Breast epithelium (tissue), 4 donors: ENCODE measurements around the gene ERF. TPM values are rescaled to one million over a fixed set of nuclear protein-coding genes. Genes with fewer than 3 reads are reported as not detected.

Source experiments
- DNase-seq, 2 donors: peaks; one replicate each; pipeline ENCODE4 v3.0.0-alpha.2; 2019; ENCODE audit warnings: low spot score in 2 of 2
- H3K27ac ChIP-seq, 2 donors: fragments of 200-600 bp; sonication (generic) in 1 of 2; one replicate each; pipeline ENCODE4 v1.5.1; 2016 to 2019; ENCODE audit warnings: mild to moderate bottlenecking in 1 of 2
- H3K27me3 ChIP-seq, 2 donors: fragments of 200-600 bp; sonication (generic) in 1 of 2; one replicate each; pipeline versions ENCODE4 v1.5.1 to v1.6.0; 2017 to 2019; ENCODE audit warnings: control low read depth in 1 of 2, mild to moderate bottlenecking in 1 of 2
- H3K36me3 ChIP-seq: fragments of 200-600 bp; one replicate; pipeline ENCODE4 v1.5.1; 2019
- H3K4me1 ChIP-seq, 2 donors: fragments of 200-600 bp; sonication (generic); one replicate each; pipeline ENCODE4 v1.5.1; 2016 to 2019; ENCODE audit warnings: control low read depth in 1 of 2
- H3K4me3 ChIP-seq, 3 donors: fragments of 200-600 bp; sonication (generic); 1 replicate in 2 of 3; 2 replicates in 1 of 3; pipeline ENCODE4 v1.5.1; 2016 to 2019; ENCODE audit warnings: mild to moderate bottlenecking in 3 of 3, moderate library complexity in 2 of 3
- H3K9me3 ChIP-seq, 2 donors: fragments of 200-600 bp; sonication (generic) in 1 of 2; one replicate each; pipeline ENCODE4 v1.5.1; 2016 to 2019; ENCODE audit warnings: control low read depth in 1 of 2
- CTCF ChIP-seq, 3 donors: fragments of 450-650 bp; IDR thresholded peaks; one replicate each; pipeline ENCODE4 v1.5.1; 2016 to 2017; ENCODE audit warnings: antibody characterized with exemption in 3 of 3, mild to moderate bottlenecking in 3 of 3, moderate library complexity in 3 of 3
- POLR2A ChIP-seq: fragments of 450-650 bp; IDR thresholded peaks from one replicate; pipeline ENCODE4 v1.6.1; 2016; ENCODE audit warnings: antibody characterized with exemption, mild to moderate bottlenecking, moderate library complexity
- POLR2AphosphoS5 ChIP-seq, 3 donors: sonication (generic); formaldehyde crosslinking; IDR thresholded peaks; one replicate each; pipeline ENCODE4 v1.6.1; 2017; ENCODE audit warnings: antibody characterized with exemption in 3 of 3
- intact Hi-C: fragments of 100-400 bp; cut with DNase I; formaldehyde crosslinking; loops from one replicate; pipeline ENCODE4 v1.15.1; 2023; ENCODE audit warnings: low total_unique reads
- total RNA-seq, 3 donors: library from RNA; depleted of rRNA; stranded (reverse); fragments of >200 nt; gene quantifications; one replicate each; pipeline ENCODE4 v1.1.0, GENCODE V29; 2016

Gene ERF
- total RNA-seq, 3 donors from 2014 or later: 11.4 to 38.6 (median 24.3) TPM

GRCh38 chr19:42275103-42275502 is 20.2 kb upstream of the ERF start:
- H3K27ac ChIP-seq: peak overlapping the region; percentile 69 to 97
- intact Hi-C loops: no loop called here
- H3K4me1 ChIP-seq: peaks cover 9 to 35% of the 10 kb centered on the region in 2 donors
- H3K27me3 ChIP-seq: no peaks in the 10 kb centered on the region
- H3K4me3 ChIP-seq: no peak overlapping the region
- H3K9me3 ChIP-seq: no peaks in the 10 kb centered on the region
- H3K36me3 ChIP-seq: no peaks in the 10 kb centered on the region
- DNase-seq: no peak
- TF ChIP-seq POLR2AphosphoS5 (IDR thresholded peaks at IDR 0.05) (no peak), CTCF (IDR thresholded peaks at IDR 0.05) (no peak), POLR2A (no peak)

- Histone ChIP-seq H3K36me3 (no peaks in the 10 kb centered on the region), H3K4me1 (peaks cover 13 to 30% of the 10 kb centered on the region in 2 donors), H3K27ac (peak overlapping the region in 1 of 2 donors; percentile 97), H3K4me3 (no peak overlapping the region), H3K9me3 (no peaks in the 10 kb centered on the region), H3K27me3 (no peaks in the 10 kb centered on the region)
- TF ChIP-seq CTCF (IDR thresholded peaks at IDR 0.05) (no peak), POLR2AphosphoS5 (IDR thresholded peaks at IDR 0.05) (no peak), POLR2A (no peak)
- DNase-seq: no peak
- intact Hi-C loops: no loop called here
These were observed 19.2 kb upstream of the ERF start for GRCh38 chr19:42274065-42274682.

GRCh38 chr19:42273407-42274064 is 18.6 kb upstream of the ERF start:
- no peaks in the 10 kb centered on the region for H3K36me3 ChIP-seq
- no peak for DNase-seq
- no peaks in the 10 kb centered on the region for H3K27me3 ChIP-seq
- H3K4me3 ChIP-seq: no peak overlapping the region
- peaks cover 13 to 27% of the 10 kb centered on the region in 2 donors for H3K4me1 ChIP-seq
- H3K9me3 ChIP-seq: no peaks in the 10 kb centered on the region
- TF ChIP-seq POLR2AphosphoS5 (IDR thresholded peaks at IDR 0.05) (no peak), POLR2A (no peak), CTCF (IDR thresholded peaks at IDR 0.05) (no peak)
- peak overlapping the region; percentile 97 to 98 for H3K27ac ChIP-seq
- intact Hi-C loops: no loop called here

- Histone ChIP-seq H3K9me3 (no peaks in the 10 kb centered on the region), H3K27me3 (no peaks in the 10 kb centered on the region), H3K36me3 (no peaks in the 10 kb centered on the region), H3K4me1 (peaks cover 13 to 27% of the 10 kb centered on the region in 2 donors), H3K27ac (peak overlapping the region; percentile 98 to 100), H3K4me3 (no peak overlapping the region)
- intact Hi-C loops: no loop called here
- DNase-seq: no peak
- no peak for TF ChIP-seq POLR2A
- TF ChIP-seq CTCF (IDR thresholded peaks at IDR 0.05): no peak
- TF ChIP-seq POLR2AphosphoS5 (IDR thresholded peaks at IDR 0.05): no peak
These were observed 18.1 kb upstream of the ERF start for GRCh38 chr19:42272989-42273406.

- Histone ChIP-seq H3K27ac (peak overlapping the region; percentile 98 to 100), H3K27me3 (no peaks in the 10 kb centered on the region), H3K36me3 (no peaks in the 10 kb centered on the region), H3K4me3 (no peak overlapping the region), H3K4me1 (peaks cover 13 to 27% of the 10 kb centered on the region in 2 donors), H3K9me3 (no peaks in the 10 kb centered on the region)
- TF ChIP-seq POLR2A (no peak), CTCF (IDR thresholded peaks at IDR 0.05) (no peak), POLR2AphosphoS5 (IDR thresholded peaks at IDR 0.05) (no peak)
- peak in 1 of 2 donors; percentile 19 for DNase-seq
- intact Hi-C loops: no loop called here
These were observed 17.6 kb upstream of the ERF start for GRCh38 chr19:42272535-42272897.
